WERI-Rb-1 (cell line): ENCODE data around the gene MTREX.

ENCODE experiments used
- DNase-seq: peaks from one replicate; pipeline ENCODE4 v3.0.0-alpha.2; 2020
- H3K27ac ChIP-seq: fragments of 250-450 bp; sonication (Bioruptor Pico); 2 replicates; pipeline ENCODE4 v1.5.1; 2020; ENCODE audit warnings: mild to moderate bottlenecking, moderate library complexity
- H3K27me3 ChIP-seq: fragments of 250-450 bp; sonication (Bioruptor Pico); 2 replicates; pipeline ENCODE4 v1.5.1; 2021; ENCODE audit warnings: mild to moderate bottlenecking, low read depth, moderate library complexity; ENCODE audit not compliant: insufficient read depth, severe bottlenecking
- H3K36me3 ChIP-seq: fragments of 250-450 bp; sonication (Bioruptor Pico); 2 replicates; pipeline ENCODE4 v1.5.1; 2020; ENCODE audit warnings: mild to moderate bottlenecking, moderate library complexity
- H3K4me3 ChIP-seq: 2 replicates; pipeline ENCODE4 v1.5.1; 2011; ENCODE audit warnings: low read depth, mild to moderate bottlenecking, control low read depth, low read length
- H3K9me3 ChIP-seq: fragments of 250-450 bp; sonication (Bioruptor Pico); 2 replicates; pipeline ENCODE4 v1.5.1; 2021; ENCODE audit warnings: mild to moderate bottlenecking, moderate library complexity; ENCODE audit not compliant: severe bottlenecking
- CTCF ChIP-seq: IDR thresholded peaks from 2 replicates; pipeline ENCODE4 v1.5.1; 2011; ENCODE audit warnings: low read depth, mild to moderate bottlenecking, control low read depth, inconsistent platforms, low read length

Gene MTREX

DNA sequence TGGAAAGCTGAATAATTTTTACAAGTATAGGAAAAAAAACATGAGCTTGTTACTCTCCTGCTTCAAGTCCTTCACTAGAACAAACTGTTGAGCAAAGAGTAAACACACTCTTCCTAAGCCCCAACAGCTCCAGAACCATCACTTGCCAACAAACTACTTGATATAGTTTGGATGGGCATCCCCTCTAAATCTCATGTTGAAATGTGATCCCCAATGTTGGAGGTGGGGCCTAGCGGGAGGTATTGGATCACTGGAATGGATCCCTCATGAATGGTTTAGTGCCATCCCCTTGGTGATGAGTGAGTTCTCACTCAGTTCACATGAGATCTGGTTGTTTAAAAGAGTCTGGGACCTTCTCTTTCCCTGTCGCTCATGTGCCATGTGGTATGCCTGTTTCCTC lies 144.2 kb downstream of the MTREX start:
- no peaks in the 10 kb centered on the region for H3K9me3 ChIP-seq
- H3K27ac ChIP-seq: no peak overlapping the region
- no peak for DNase-seq
- H3K4me3 ChIP-seq: no peak overlapping the region
- H3K27me3 ChIP-seq: no peaks in the 10 kb centered on the region
- TF ChIP-seq CTCF: no peak
- no peaks in the 10 kb centered on the region for H3K36me3 ChIP-seq

DNA sequence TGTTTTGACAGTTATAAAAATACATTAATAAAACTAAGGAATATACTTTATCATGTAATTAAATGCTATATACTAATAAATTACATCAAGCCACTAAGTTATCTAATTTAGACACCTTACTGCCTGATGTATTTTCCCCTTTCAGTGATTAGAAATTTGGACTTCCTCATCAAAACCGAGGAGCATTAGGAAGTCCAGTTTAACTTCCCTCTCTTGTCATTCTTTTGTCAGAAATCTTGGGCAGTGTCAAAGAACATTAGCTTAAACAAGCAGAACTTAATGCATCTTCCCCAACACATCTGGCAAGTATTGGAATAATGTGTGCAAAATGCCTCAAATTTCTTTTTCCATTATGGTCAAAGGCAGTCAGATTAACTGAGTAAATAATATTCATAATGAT lies 145.4 kb downstream of the MTREX start:
- Histone ChIP-seq H3K4me3 (no peak overlapping the region), H3K27ac (no peak overlapping the region), H3K27me3 (no peaks in the 10 kb centered on the region), H3K36me3 (no peaks in the 10 kb centered on the region), H3K9me3 (no peaks in the 10 kb centered on the region)
- no peak for DNase-seq
- no peak for TF ChIP-seq CTCF

GRCh38 chr5:55454282-55454681 lies 146.5 kb downstream of the MTREX start:
- Histone ChIP-seq H3K36me3 (no peaks in the 10 kb centered on the region), H3K4me3 (no peak overlapping the region), H3K27ac (no peak overlapping the region), H3K27me3 (no peaks in the 10 kb centered on the region), H3K9me3 (no peaks in the 10 kb centered on the region)
- DNase-seq: no peak
- no peak for TF ChIP-seq CTCF

DNA sequence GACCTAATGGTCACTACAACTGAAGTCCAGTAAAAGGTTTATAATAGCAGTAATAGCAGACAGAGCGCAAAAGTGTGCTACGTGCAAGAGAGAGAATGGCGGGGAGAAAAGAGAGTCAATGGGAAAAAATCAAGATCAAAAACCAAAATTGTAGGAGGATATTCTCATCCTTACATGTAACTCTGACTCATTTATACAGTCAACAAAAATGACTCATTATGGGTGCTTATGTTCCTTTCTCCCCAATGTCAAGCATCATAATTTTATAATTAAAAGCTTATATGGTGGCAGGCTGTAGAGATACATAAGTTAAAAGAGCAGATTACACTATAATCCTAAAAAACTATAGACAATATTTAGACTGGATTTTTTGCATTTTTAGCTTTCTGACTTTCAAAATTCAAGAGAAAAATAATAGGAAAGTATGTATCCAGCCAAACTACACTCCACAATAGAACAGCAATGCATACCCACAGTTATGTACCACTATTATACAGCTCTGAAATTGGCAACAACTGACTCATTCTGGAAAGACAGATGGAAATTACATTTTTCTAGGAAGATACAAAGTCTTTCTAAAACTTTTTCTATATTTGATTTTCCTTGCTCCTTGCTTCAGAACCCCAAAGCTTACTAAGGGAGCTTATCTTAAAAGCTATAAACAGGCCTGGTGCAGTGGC lies 148.6 kb downstream of the MTREX start:
- Histone ChIP-seq H3K27me3 (no peaks in the 10 kb centered on the region), H3K4me3 (no peak overlapping the region), H3K27ac (no peak overlapping the region), H3K9me3 (no peaks in the 10 kb centered on the region), H3K36me3 (no peaks in the 10 kb centered on the region)
- DNase-seq: no peak
- TF ChIP-seq CTCF: no peak

DNA sequence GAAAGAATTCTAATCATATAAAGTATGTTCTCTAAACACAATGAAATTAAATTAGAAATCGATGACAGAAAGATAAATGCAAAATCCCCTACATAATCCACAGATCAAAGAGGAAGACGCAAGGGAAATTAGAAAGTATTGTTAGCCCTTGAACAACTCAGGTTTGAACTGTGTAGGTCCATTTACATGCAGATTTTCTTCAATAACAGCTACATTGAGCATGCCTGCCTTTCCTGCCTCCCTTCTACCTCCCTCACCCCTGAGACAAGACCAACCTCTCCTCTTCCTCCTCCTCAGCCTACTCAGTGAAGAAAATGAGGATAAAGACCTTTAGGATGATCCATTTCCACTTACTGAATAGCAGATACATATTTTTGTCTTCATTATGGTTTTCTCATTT lies 151.8 kb downstream of the MTREX start:
- no peaks in the 10 kb centered on the region for H3K9me3 ChIP-seq
- no peak for TF ChIP-seq CTCF
- H3K36me3 ChIP-seq: no peaks in the 10 kb centered on the region
- DNase-seq: no peak
- no peaks in the 10 kb centered on the region for H3K27me3 ChIP-seq
- H3K4me3 ChIP-seq: no peak overlapping the region
- H3K27ac ChIP-seq: no peak overlapping the region

DNA sequence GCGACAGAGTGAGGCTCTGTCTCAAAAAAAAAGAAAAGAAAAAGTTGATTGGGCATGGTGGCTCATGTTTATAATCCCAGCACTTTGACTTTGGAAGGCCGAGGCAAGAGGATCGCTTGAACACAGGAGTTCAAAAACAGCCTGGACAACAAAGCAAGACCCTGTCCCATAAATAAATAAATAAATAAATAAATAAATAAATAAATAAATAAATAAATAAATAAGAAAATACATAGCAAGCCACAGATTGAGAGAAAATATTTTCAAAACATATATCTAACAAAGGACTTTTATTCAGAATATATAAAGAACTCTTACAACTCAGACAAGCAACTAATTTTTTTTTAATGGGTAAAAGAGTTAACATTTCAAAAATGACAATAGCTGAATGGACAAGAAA lies 155.8 kb downstream of the MTREX start:
- H3K36me3 ChIP-seq: no peaks in the 10 kb centered on the region
- H3K27ac ChIP-seq: no peak overlapping the region
- DNase-seq: no peak
- H3K9me3 ChIP-seq: no peaks in the 10 kb centered on the region
- TF ChIP-seq CTCF: no peak
- no peak overlapping the region for H3K4me3 ChIP-seq
- no peaks in the 10 kb centered on the region for H3K27me3 ChIP-seq
